Stomach (tissue), 9 donors: Measurements from ENCODE around the gene CDKL1. TPM values are rescaled to one million over a fixed set of nuclear protein-coding genes. Genes with fewer than 3 reads are reported as not detected.

Experiments used
- DNase-seq, 2 donors: peaks; one replicate each; pipeline versions ENCODE4 v3.0.0 to v3.0.0-alpha.2; 2013 to 2019
- H3K27ac ChIP-seq, 5 donors: fragments of 200-600 bp in 4 of 5; sonication (generic) in 4 of 5; one replicate each; pipeline ENCODE4 v1.5.1; 2013 to 2019; ENCODE audit warnings: mild to moderate bottlenecking in 1 of 5, moderate library complexity in 1 of 5
- H3K27me3 ChIP-seq, 3 donors: fragments of 200-600 bp; sonication (generic); one replicate each; pipeline ENCODE4 v1.5.1; 2017 to 2019; ENCODE audit warnings: mixed run types in 1 of 3
- H3K36me3 ChIP-seq, 4 donors: fragments of 200-600 bp; sonication (generic); 1 replicate in 3 of 4; 2 replicates in 1 of 4; pipeline ENCODE4 v1.5.1; 2016 to 2019
- H3K4me1 ChIP-seq, 4 donors: fragments of 200-600 bp; sonication (generic); one replicate each; pipeline ENCODE4 v1.5.1; 2016 to 2019
- H3K4me3 ChIP-seq, 4 donors: fragments of 200-600 bp; sonication (generic) in 3 of 4; one replicate each; pipeline ENCODE4 v1.5.1; 2016 to 2019; ENCODE audit warnings: mild to moderate bottlenecking in 1 of 4
- H3K9me3 ChIP-seq, 4 donors: fragments of 200-600 bp; sonication (generic); one replicate each; pipeline ENCODE4 v1.5.1; 2016 to 2019
- EP300 ChIP-seq: sonication (generic); formaldehyde crosslinking; IDR thresholded peaks from one replicate; pipeline ENCODE4 v1.6.1; 2017; ENCODE audit warnings: antibody characterized with exemption
- POLR2A ChIP-seq, 4 donors: fragments of 450-650 bp; IDR thresholded peaks; one replicate each; pipeline ENCODE4 v1.6.1; 2016; ENCODE audit warnings: antibody characterized with exemption in 4 of 4, control low read depth in 2 of 4, mild to moderate bottlenecking in 1 of 4, moderate library complexity in 1 of 4
- POLR2AphosphoS5 ChIP-seq, 3 donors: sonication (generic); formaldehyde crosslinking; IDR thresholded peaks; one replicate each; pipeline ENCODE4 v1.6.1; 2016; ENCODE audit warnings: antibody characterized with exemption in 3 of 3
- WGBS, 5 donors: extraction: QIAGEN DNeasy Blood & Tissue Kit in 3 of 5; methylation state at CpG; one replicate each; pipeline versions ENCODE4 v1.1.5 to v1.1.7; 2013 to 2018; 5-methylcytosine and 5-hydroxymethylcytosine counted together
- intact Hi-C: fragments of 100-400 bp; cut with DNase I; formaldehyde crosslinking; loops from one replicate; pipeline ENCODE4 v1.15.1; 2023; ENCODE audit warnings: low total_unique reads
- polyA plus RNA-seq, 3 donors: library from polyadenylated mRNA; stranded (reverse); fragments of 200-250 nt; gene quantifications; one replicate each; pipeline ENCODE4 v1.2.3, GENCODE V29; 2013
- total RNA-seq, 5 donors: library from RNA; depleted of rRNA; stranded (reverse); fragments of >200 nt; gene quantifications; one replicate each; pipeline versions ENCODE4 v1.1.0 to v1.2.3, GENCODE V29; 2014 to 2016
- TF ChIP-seq, protein P1 (sequence below), 7 experiments: fragments of 450-650 bp in 4 of 7; fragments of 200-600 bp in 3 of 7; sonication (generic) in 3 of 7; IDR thresholded peaks; one replicate each; pipeline ENCODE4 v1.5.1; 2016 to 2019; ENCODE audit warnings: antibody characterized with exemption in 7 of 7, control low read depth in 2 of 7, mild to moderate bottlenecking in 1 of 7
- donor health status: healthy with polysubstance abuse.
- donor health status: Bipolar disorder and iron deficiency.
- donor health status: healthy.

The CDKL1 gene
- total and polyA plus RNA-seq, 8 donors: 0.61 to 174 (median 1.4) TPM; not detected in 1

DNA sequence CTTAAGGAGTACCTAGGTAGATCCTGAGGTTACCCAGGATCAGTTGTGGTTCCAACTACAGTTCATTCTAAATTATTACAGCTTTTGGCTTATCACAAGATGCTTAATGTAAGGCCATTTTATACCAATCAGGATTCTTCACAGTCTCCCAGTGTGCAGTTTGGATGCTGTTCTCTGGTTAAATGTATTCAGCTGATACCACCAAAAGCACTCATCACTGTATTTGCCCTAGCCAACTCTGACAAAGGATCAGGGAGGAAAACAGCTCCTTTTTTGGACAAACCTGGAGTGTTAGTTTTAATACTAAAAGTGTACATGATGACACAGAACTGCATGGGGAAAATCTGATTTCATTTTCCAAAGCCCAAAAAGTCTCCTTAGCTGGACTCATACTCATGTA, 65.1 kb downstream of the CDKL1 start:
- intact Hi-C loops: no loop called here
- Histone ChIP-seq H3K4me3 (no peak overlapping the region), H3K27me3 (no peaks in the 10 kb centered on the region), H3K27ac (no peak overlapping the region), H3K9me3 (no peaks in the 10 kb centered on the region), H3K4me1 (peaks cover 0 to 18% (median 15%) of the 10 kb centered on the region in 4 donors), H3K36me3 (peaks cover 0 to 45% (median 44%) of the 10 kb centered on the region in 4 donors)
- TF ChIP-seq, protein P1, sequence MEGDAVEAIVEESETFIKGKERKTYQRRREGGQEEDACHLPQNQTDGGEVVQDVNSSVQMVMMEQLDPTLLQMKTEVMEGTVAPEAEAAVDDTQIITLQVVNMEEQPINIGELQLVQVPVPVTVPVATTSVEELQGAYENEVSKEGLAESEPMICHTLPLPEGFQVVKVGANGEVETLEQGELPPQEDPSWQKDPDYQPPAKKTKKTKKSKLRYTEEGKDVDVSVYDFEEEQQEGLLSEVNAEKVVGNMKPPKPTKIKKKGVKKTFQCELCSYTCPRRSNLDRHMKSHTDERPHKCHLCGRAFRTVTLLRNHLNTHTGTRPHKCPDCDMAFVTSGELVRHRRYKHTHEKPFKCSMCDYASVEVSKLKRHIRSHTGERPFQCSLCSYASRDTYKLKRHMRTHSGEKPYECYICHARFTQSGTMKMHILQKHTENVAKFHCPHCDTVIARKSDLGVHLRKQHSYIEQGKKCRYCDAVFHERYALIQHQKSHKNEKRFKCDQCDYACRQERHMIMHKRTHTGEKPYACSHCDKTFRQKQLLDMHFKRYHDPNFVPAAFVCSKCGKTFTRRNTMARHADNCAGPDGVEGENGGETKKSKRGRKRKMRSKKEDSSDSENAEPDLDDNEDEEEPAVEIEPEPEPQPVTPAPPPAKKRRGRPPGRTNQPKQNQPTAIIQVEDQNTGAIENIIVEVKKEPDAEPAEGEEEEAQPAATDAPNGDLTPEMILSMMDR (IDR thresholded peaks at IDR 0.05): no peak
- TF ChIP-seq POLR2AphosphoS5 (IDR thresholded peaks at IDR 0.05): no peak
- no peak for TF ChIP-seq EP300
- TF ChIP-seq POLR2A (IDR thresholded peaks at IDR 0.05): no peak
- no peak for DNase-seq

DNA sequence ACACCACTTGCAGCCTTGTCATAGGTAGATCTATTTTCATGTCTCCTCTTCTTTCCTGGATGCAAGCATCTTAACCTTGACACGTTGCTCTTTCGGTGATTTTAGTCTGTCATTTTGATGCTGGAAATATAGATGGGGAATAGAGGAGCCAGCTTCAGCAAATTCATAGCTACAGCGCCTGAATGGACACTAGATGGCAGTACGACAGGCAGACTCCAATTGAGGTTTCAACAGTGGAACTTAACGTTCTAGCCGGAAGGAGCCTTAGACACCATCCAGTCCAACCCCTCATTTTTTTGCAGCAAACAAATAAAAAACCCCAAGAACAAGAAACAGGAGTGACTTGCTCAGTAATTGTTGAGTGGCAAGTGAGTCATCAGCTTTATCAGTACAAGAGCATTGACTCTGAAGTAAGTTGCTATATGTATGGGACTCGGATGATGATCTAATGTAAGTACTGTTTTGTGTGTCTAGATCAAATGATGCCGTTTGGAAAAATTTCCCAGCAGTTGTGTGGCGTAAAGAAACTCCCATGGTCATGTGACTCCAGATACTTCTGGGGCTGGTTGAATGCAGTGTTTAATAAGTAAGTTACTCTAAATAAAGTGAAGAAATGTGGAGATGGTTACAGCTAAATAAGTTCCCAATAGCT, 75.5 kb downstream of the CDKL1 start:
- intact Hi-C loops: no loop called here

DNA sequence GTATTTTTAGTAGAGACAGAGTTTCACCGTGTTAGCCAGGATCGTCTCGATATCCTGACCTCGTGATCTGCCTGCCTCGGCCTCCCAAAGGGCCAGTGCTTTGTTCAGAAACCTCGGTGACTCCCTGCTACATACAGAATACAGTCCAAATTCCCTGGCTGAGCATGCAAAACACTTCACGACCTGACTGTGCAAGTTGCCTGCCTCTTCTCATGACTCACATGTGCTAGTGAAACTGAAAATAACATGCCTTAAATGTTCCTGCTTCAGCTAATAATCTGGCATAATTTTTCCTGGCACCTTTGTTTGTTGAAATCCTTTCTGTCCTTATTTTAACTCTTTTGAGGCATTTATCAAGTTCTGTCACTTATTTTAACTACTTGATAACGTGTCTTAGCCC, 76.4 kb downstream of the CDKL1 start:
- no peak for DNase-seq
- H3K27ac ChIP-seq: peak overlapping the region in 4 of 5 donors; percentile 57 to 79 (median 68)
- no peaks in the 10 kb centered on the region for H3K27me3 ChIP-seq
- WGBS, 5 donors: 63 to 70% (median 66%) methylated on average over 8 of the region's 8 CpGs
- H3K9me3 ChIP-seq: no peaks in the 10 kb centered on the region
- intact Hi-C loops: no loop called here
- H3K4me1 ChIP-seq: peaks cover 0 to 30% (median 20%) of the 10 kb centered on the region in 4 donors
- peak overlapping the region in 1 of 4 donors; percentile 4 for H3K4me3 ChIP-seq
- H3K36me3 ChIP-seq: peaks cover 7 to 26% (median 18%) of the 10 kb centered on the region in 4 donors
- TF ChIP-seq EP300: no peak
- TF ChIP-seq POLR2AphosphoS5 (IDR thresholded peaks at IDR 0.05): no peak
- TF ChIP-seq, protein P1 (IDR thresholded peaks at IDR 0.05): no peak
- TF ChIP-seq POLR2A (IDR thresholded peaks at IDR 0.05): no peak

More for the DNA sequence above, 75.5 kb downstream of the CDKL1 start:
- peak overlapping the region in 3 of 4 donors; percentile 3 to 12 (median 4) for H3K4me3 ChIP-seq
- 1 to 3% (median 2%) methylated on average over 9 of the region's 9 CpGs for WGBS, 5 donors
- peak overlapping the region in 4 of 5 donors; percentile 57 to 79 (median 68) for H3K27ac ChIP-seq
- no peaks in the 10 kb centered on the region for H3K27me3 ChIP-seq
- peak; percentile 63 to 94 for DNase-seq
- TF ChIP-seq EP300 (no peak), POLR2AphosphoS5 (IDR thresholded peaks at IDR 0.05) (peak; percentile 3 to 80 (median 5)), POLR2A (IDR thresholded peaks at IDR 0.05) (no peak)
- TF ChIP-seq, protein P1 (IDR thresholded peaks at IDR 0.05): peak in 5 of 7 experiments; percentile 76 to 85 (median 77)
- peaks cover 0 to 30% (median 20%) of the 10 kb centered on the region in 4 donors for H3K4me1 ChIP-seq
- peaks cover 13 to 33% (median 27%) of the 10 kb centered on the region in 4 donors for H3K36me3 ChIP-seq
- H3K9me3 ChIP-seq: no peaks in the 10 kb centered on the region

DNA sequence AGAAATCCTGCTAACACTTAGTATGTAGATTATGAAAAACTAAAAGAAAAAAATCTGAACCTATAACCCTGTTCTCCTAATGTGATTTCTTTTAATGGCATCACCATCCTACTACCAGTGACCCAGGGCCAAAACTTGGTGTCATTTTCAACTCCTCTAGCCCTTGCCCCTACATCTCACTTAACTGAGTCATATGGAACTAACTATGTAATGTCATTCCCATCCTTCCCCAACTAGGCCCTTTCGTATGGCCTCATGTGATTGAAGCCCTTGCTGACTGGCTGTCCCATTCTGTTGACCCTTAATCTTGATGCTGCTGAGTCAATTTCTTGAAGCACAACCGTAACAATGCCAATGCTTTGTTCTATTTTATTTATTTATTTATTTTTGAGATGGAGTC, 77.0 kb downstream of the CDKL1 start:
- Histone ChIP-seq H3K27me3 (no peaks in the 10 kb centered on the region), H3K36me3 (peaks cover 6 to 20% (median 15%) of the 10 kb centered on the region in 4 donors), H3K9me3 (no peaks in the 10 kb centered on the region), H3K27ac (peak overlapping the region in 1 of 5 donors; percentile 79), H3K4me3 (no peak overlapping the region), H3K4me1 (peaks cover 0 to 30% (median 20%) of the 10 kb centered on the region in 4 donors)
- intact Hi-C loops: no loop called here
- DNase-seq: no peak
- WGBS, 5 donors: 76 to 93% (median 89%) methylated on average over 2 of the region's 2 CpGs
- TF ChIP-seq POLR2A (IDR thresholded peaks at IDR 0.05) (no peak), POLR2AphosphoS5 (IDR thresholded peaks at IDR 0.05) (no peak), EP300 (no peak)
- TF ChIP-seq, protein P1 (IDR thresholded peaks at IDR 0.05): no peak
